Measurements from ENCODE around the gene ACACA.
A peak's percentile ranks its signal among the peaks of the same experiment; 100 is the strongest.

The ACACA gene

GRCh38 chr17:37382056-37382455 is 24.6 kb downstream of the ACACA start:
- H3K27ac ChIP-seq, result no peak overlapping the region
- TF ChIP-seq CTCF (conservative IDR thresholded peaks at IDR 0.05), result no peak

- H3K27ac ChIP-seq, result no peak within 1 kb of the TSS
- TF ChIP-seq CTCF (conservative IDR thresholded peaks at IDR 0.05) (no peak), ZFX (IDR thresholded peaks at IDR 0.05) (no peak)
These were observed 30.9 kb downstream of the ACACA start, which contains the start of gene C17orf78 for GRCh38 chr17:37375706-37376105. TSS of gene C17orf78 (plus strand) at chr17:37375985. CDS start at chr17:37376093, 108 bp downstream.

GRCh38 chr17:37373530-37374159 is 33.0 kb downstream of the ACACA start:
- TF ChIP-seq CTCF (conservative IDR thresholded peaks at IDR 0.05), result peak; percentile 99
- TF ChIP-seq ZFX (IDR thresholded peaks at IDR 0.05), result no peak
- H3K27ac ChIP-seq, result peak overlapping the region; percentile 43

GRCh38 chr17:37368577-37368976 is 38.1 kb downstream of the ACACA start:
- no peak overlapping the region for H3K27ac ChIP-seq
- TF ChIP-seq ZFX (IDR thresholded peaks at IDR 0.05) (no peak), CTCF (conservative IDR thresholded peaks at IDR 0.05) (no peak)

GRCh38 chr17:37365589-37365988 is 41.0 kb downstream of the ACACA start:
- H3K27ac ChIP-seq, result no peak overlapping the region

GRCh38 chr17:37361543-37361942 is 45.1 kb downstream of the ACACA start:
- TF ChIP-seq ZFX (IDR thresholded peaks at IDR 0.05), result no peak
- no peak for TF ChIP-seq CTCF (conservative IDR thresholded peaks at IDR 0.05)
- no peak overlapping the region for H3K27ac ChIP-seq

More at GRCh38 chr17:37365589-37365988, 41.0 kb downstream of the ACACA start:
- TF ChIP-seq CTCF (conservative IDR thresholded peaks at IDR 0.05) (no peak), ZFX (IDR thresholded peaks at IDR 0.05) (no peak)

GRCh38 chr17:37360632-37361031 is 46.0 kb downstream of the ACACA start:
- TF ChIP-seq ZFX (IDR thresholded peaks at IDR 0.05) (no peak), CTCF (conservative IDR thresholded peaks at IDR 0.05) (no peak)
- peak overlapping the region; percentile 100 for H3K27ac ChIP-seq

All from C4-2B (cell line).